Progenitor cell of endocrine pancreas (in vitro differentiated cells): Measurements from ENCODE around the gene SPAG17. TPM values are rescaled to one million over a fixed set of nuclear protein-coding genes. Genes with fewer than 3 reads are reported as not detected.

Experiments used
- DNase-seq: peaks from one replicate; pipeline ENCODE4 v3.0.0; 2021; ENCODE audit warnings: low spot score; ENCODE audit not compliant: unreplicated experiment
- H3K27ac Mint-ChIP-seq: 2 replicates; pipeline ENCODE4 v1.8.0; 2021; ENCODE audit warnings: mild to moderate bottlenecking, moderate library complexity, mixed read lengths
- H3K27me3 Mint-ChIP-seq: 2 replicates; pipeline ENCODE4 v1.8.0; 2021; ENCODE audit warnings: mixed read lengths
- H3K36me3 Mint-ChIP-seq: 2 replicates; pipeline ENCODE4 v1.8.0; 2022; ENCODE audit warnings: mixed read lengths; ENCODE audit not compliant: insufficient read depth
- H3K4me1 Mint-ChIP-seq: 2 replicates; pipeline ENCODE4 v1.8.0; 2021; ENCODE audit warnings: low read depth, mixed read lengths
- H3K4me3 Mint-ChIP-seq: 2 replicates; pipeline ENCODE4 v1.8.0; 2021; ENCODE audit warnings: low read depth, mild to moderate bottlenecking, moderate library complexity, mixed read lengths
- H3K9me3 Mint-ChIP-seq: 2 replicates; pipeline ENCODE4 v1.8.0; 2021; ENCODE audit warnings: low read depth, mixed read lengths
- total RNA-seq: library from RNA; stranded (reverse); gene quantifications from 2 replicates; pipeline ENCODE4 v1.2.1, GENCODE V29; 2021
- TF ChIP-seq, protein P1 (sequence below): fragments of 200-600 bp; sonication (generic); IDR thresholded peaks from one replicate; pipeline ENCODE4 v1.5.0; 2021; ENCODE audit warnings: antibody characterized with exemption, mild to moderate bottlenecking; ENCODE audit not compliant: unreplicated experiment

Gene SPAG17
- total RNA-seq, 1 donor from 2014 or later: 14.9 TPM

DNA sequence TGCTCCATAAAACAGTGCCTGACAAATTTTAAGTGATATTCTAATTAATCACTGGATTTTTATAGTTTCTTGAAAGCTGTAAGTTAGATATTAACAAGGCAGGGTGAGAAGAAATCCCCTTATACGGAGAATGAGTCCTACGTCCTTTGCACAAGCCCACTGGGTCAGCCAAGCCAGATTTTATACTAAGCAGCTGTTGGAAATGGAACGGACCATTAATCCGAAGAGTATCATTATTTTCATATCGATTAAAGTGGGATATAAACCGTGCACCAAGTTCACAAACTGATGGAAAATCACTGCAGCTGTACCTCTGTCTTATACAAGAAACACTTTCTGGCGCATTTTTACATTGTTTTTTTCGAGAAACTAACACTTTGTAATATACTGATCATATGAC is 35.2 kb downstream of the SPAG17 start:
- H3K4me1 Mint-ChIP-seq: peaks cover 1% of the 10 kb centered on the region
- no peaks in the 10 kb centered on the region for H3K27me3 Mint-ChIP-seq
- no peak for DNase-seq
- H3K4me3 Mint-ChIP-seq: no peak overlapping the region
- no peak overlapping the region for H3K27ac Mint-ChIP-seq
- no peaks in the 10 kb centered on the region for H3K36me3 Mint-ChIP-seq
- TF ChIP-seq, protein P1, sequence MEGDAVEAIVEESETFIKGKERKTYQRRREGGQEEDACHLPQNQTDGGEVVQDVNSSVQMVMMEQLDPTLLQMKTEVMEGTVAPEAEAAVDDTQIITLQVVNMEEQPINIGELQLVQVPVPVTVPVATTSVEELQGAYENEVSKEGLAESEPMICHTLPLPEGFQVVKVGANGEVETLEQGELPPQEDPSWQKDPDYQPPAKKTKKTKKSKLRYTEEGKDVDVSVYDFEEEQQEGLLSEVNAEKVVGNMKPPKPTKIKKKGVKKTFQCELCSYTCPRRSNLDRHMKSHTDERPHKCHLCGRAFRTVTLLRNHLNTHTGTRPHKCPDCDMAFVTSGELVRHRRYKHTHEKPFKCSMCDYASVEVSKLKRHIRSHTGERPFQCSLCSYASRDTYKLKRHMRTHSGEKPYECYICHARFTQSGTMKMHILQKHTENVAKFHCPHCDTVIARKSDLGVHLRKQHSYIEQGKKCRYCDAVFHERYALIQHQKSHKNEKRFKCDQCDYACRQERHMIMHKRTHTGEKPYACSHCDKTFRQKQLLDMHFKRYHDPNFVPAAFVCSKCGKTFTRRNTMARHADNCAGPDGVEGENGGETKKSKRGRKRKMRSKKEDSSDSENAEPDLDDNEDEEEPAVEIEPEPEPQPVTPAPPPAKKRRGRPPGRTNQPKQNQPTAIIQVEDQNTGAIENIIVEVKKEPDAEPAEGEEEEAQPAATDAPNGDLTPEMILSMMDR: no peak
- H3K9me3 Mint-ChIP-seq: no peaks in the 10 kb centered on the region

DNA sequence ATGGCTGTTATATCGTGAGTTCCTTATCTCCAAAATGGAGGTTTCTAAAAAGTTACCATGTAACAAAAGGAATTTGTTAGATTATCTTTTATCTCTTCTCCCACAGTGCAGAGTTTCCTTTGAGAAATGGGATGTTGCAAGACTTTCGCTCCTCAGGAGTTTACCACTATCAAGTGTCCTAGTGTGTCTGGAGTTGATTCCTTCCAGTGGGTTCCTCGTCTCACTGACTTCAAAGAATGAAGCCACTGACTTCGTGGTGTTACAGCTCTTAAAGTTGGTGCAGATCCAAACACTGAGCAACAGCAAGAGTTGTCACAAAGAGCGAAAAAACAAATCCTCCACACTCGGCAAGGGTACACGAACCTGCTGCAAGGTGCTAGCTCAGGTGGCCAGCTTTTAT is 37.0 kb downstream of the SPAG17 start:
- no peaks in the 10 kb centered on the region for H3K27me3 Mint-ChIP-seq
- H3K9me3 Mint-ChIP-seq: no peaks in the 10 kb centered on the region
- H3K4me3 Mint-ChIP-seq: no peak overlapping the region
- H3K4me1 Mint-ChIP-seq: peaks cover 1% of the 10 kb centered on the region
- H3K27ac Mint-ChIP-seq: no peak overlapping the region
- no peaks in the 10 kb centered on the region for H3K36me3 Mint-ChIP-seq
- TF ChIP-seq, protein P1: no peak
- DNase-seq: no peak

DNA sequence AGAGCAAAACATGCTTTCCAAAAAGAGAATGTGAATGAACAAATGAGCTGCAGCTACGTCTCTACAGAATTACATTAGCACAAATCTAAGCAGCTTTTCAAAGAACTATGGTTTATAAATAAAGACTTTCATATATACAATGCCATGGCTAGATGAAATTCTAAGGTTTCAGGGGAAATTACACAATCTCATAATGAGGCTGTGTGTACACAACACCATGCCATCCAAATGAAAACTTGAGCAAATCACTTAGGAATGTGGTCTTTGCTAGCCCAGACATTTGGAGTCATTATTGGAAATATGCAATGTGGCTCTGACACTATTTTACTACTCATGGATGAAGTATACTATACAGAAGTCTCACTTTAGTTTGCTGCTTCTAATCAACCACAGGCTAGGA is 37.5 kb downstream of the SPAG17 start:
- Mint-ChIP-seq H3K27ac (no peak overlapping the region), H3K27me3 (no peaks in the 10 kb centered on the region), H3K4me3 (no peak overlapping the region), H3K4me1 (peaks cover 1% of the 10 kb centered on the region), H3K36me3 (no peaks in the 10 kb centered on the region), H3K9me3 (no peaks in the 10 kb centered on the region)
- TF ChIP-seq, protein P1: no peak
- no peak for DNase-seq

DNA sequence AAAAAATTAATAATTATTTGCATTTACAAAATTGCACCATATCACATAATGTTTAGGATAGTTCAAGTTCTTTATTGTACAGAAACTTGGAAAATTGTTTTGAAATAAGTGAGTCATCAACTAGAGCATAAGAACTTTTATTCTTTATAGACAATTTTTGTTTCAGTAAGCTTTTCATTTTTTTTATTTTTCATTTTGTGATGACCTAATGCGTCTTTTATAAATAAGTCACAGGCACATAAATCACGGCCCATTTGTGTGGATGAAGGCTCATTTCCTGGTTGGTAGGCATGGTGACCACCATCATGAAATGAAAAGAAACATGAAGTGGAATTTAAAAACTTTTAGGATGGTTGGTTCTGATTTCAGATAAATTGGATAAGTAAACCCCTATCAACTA is 39.3 kb downstream of the SPAG17 start:
- Mint-ChIP-seq H3K36me3 (no peaks in the 10 kb centered on the region), H3K27me3 (no peaks in the 10 kb centered on the region), H3K27ac (no peak overlapping the region), H3K4me1 (peaks cover 1% of the 10 kb centered on the region), H3K4me3 (no peak overlapping the region), H3K9me3 (no peaks in the 10 kb centered on the region)
- no peak for DNase-seq
- TF ChIP-seq, protein P1: no peak

DNA sequence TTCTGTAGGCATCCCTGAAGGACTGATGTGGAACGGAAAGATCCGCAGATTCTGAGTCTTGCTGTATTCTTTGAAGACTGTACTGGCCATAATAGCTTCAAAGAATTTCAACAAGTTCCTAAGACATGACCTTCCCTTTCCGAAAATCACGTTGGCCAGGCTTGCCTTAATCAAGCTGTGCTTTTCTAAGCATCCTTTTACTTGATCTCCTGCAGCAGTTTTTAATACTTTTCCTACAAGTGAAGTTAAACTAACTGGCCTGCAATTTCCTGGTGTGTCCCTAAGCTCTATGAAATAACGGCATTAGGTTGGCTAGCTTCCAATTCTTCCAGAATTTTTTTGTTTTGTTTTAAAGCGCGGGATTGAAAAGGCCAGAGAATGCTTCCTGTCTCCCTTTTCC is 40.3 kb downstream of the SPAG17 start:
- Mint-ChIP-seq H3K4me1 (peaks cover 1% of the 10 kb centered on the region), H3K9me3 (no peaks in the 10 kb centered on the region)
- TF ChIP-seq, protein P1: no peak

More for the DNA sequence above, 40.3 kb downstream of the SPAG17 start:
- H3K36me3 Mint-ChIP-seq: no peaks in the 10 kb centered on the region
- no peak overlapping the region for H3K4me3 Mint-ChIP-seq
- no peaks in the 10 kb centered on the region for H3K27me3 Mint-ChIP-seq
- DNase-seq: no peak
- H3K27ac Mint-ChIP-seq: no peak overlapping the region
